Progenitor cell of endocrine pancreas (in vitro differentiated cells): ENCODE results near the gene ANKRD16. TPM values are rescaled to one million over a fixed set of nuclear protein-coding genes. Genes with fewer than 3 reads are reported as not detected.
A peak's percentile ranks its signal among the peaks of the same experiment; 100 is the strongest.

Experiments
- DNase-seq: peaks from one replicate; pipeline ENCODE4 v3.0.0; 2021; ENCODE audit warnings: low spot score; ENCODE audit not compliant: unreplicated experiment
- H3K27ac Mint-ChIP-seq: 2 replicates; pipeline ENCODE4 v1.8.0; 2021; ENCODE audit warnings: mild to moderate bottlenecking, moderate library complexity, mixed read lengths
- H3K27me3 Mint-ChIP-seq: 2 replicates; pipeline ENCODE4 v1.8.0; 2021; ENCODE audit warnings: mixed read lengths
- H3K36me3 Mint-ChIP-seq: 2 replicates; pipeline ENCODE4 v1.8.0; 2022; ENCODE audit warnings: mixed read lengths; ENCODE audit not compliant: insufficient read depth
- H3K4me1 Mint-ChIP-seq: 2 replicates; pipeline ENCODE4 v1.8.0; 2021; ENCODE audit warnings: low read depth, mixed read lengths
- H3K4me3 Mint-ChIP-seq: 2 replicates; pipeline ENCODE4 v1.8.0; 2021; ENCODE audit warnings: low read depth, mild to moderate bottlenecking, moderate library complexity, mixed read lengths
- H3K9me3 Mint-ChIP-seq: 2 replicates; pipeline ENCODE4 v1.8.0; 2021; ENCODE audit warnings: low read depth, mixed read lengths
- CTCF ChIP-seq: fragments of 200-600 bp; sonication (generic); IDR thresholded peaks from one replicate; pipeline ENCODE4 v1.5.0; 2021; ENCODE audit warnings: antibody characterized with exemption, mild to moderate bottlenecking; ENCODE audit not compliant: unreplicated experiment
- total RNA-seq: library from RNA; stranded (reverse); gene quantifications from 2 replicates; pipeline ENCODE4 v1.2.1, GENCODE V29; 2021

The ANKRD16 gene
- total RNA-seq, 1 donor from 2014 or later: 18.0 TPM

GRCh38 chr10:5932345-5932744, 42.7 kb upstream of the ANKRD16 start:
- no peak for TF ChIP-seq CTCF
- peaks cover 2% of the 10 kb centered on the region for H3K4me1 Mint-ChIP-seq
- H3K4me3 Mint-ChIP-seq: no peak overlapping the region
- no peaks in the 10 kb centered on the region for H3K9me3 Mint-ChIP-seq
- no peaks in the 10 kb centered on the region for H3K27me3 Mint-ChIP-seq
- DNase-seq: no peak
- H3K27ac Mint-ChIP-seq: peak overlapping the region; percentile 75
- H3K36me3 Mint-ChIP-seq: peaks cover 22% of the 10 kb centered on the region

DNA sequence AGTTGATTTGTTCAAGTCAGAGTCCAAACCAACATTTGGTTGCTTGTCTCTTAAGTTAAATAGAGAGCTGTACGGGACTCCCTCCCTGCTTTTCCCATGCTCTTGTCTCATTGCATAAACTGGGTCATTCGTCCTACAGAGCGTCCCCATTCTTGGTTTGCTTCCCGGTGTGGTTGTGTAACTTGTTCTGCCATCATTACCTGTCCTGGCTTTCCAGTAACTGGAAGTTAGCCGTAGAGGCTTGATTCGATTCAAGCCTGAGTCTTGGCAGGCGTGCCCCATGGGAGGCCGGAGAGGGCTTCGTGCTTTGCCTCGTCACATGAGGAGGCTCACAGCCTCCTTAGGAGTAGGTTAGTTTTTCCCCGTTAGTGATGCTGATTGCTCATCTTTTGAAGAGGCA, 40.6 kb upstream of the ANKRD16 start:
- Mint-ChIP-seq H3K36me3 (peaks cover 21% of the 10 kb centered on the region), H3K9me3 (no peaks in the 10 kb centered on the region), H3K4me3 (no peak overlapping the region), H3K4me1 (peaks cover 2% of the 10 kb centered on the region), H3K27me3 (no peaks in the 10 kb centered on the region), H3K27ac (no peak overlapping the region)
- TF ChIP-seq CTCF: no peak
- no peak for DNase-seq

- Mint-ChIP-seq H3K27ac (no peak overlapping the region), H3K4me3 (no peak overlapping the region), H3K36me3 (peaks cover 25% of the 10 kb centered on the region), H3K27me3 (no peaks in the 10 kb centered on the region), H3K4me1 (peaks cover 2% of the 10 kb centered on the region), H3K9me3 (no peaks in the 10 kb centered on the region)
- TF ChIP-seq CTCF: no peak
- no peak for DNase-seq
These were observed 39.7 kb upstream of the ANKRD16 start for GRCh38 chr10:5929442-5929841.

DNA sequence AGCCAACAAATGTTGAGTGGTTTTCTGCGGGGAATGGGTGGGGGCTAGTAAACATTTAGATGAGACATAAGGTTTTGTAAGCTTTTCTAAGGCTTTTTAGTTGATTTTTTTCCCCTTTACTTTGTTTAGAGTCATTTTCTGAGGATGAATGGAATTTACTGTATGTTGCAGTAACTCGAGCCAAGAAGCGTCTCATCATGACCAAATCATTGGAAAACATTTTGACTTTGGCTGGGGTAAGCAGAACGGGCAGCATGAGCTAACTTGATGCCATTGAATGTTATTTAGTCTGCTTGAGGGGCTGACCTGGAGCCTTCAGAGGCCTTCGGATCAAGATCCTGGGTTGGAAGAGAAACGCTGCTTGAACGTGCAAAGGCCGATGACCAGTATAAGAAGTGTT, 37.6 kb upstream of the ANKRD16 start:
- H3K4me3 Mint-ChIP-seq: no peak overlapping the region

GRCh38 chr10:5924889-5925288, 35.2 kb upstream of the ANKRD16 start:
- H3K4me3 Mint-ChIP-seq: no peak overlapping the region
- no peak for TF ChIP-seq CTCF
- no peaks in the 10 kb centered on the region for H3K27me3 Mint-ChIP-seq
- H3K27ac Mint-ChIP-seq: no peak overlapping the region
- H3K4me1 Mint-ChIP-seq: no peaks in the 10 kb centered on the region
- no peaks in the 10 kb centered on the region for H3K9me3 Mint-ChIP-seq
- DNase-seq: no peak
- peaks cover 31% of the 10 kb centered on the region for H3K36me3 Mint-ChIP-seq

More for the DNA sequence above, 37.6 kb upstream of the ANKRD16 start:
- H3K4me1 Mint-ChIP-seq: peaks cover under 1% of the 10 kb centered on the region
- H3K27ac Mint-ChIP-seq: no peak overlapping the region
- no peak for DNase-seq
- peaks cover 33% of the 10 kb centered on the region for H3K36me3 Mint-ChIP-seq
- no peaks in the 10 kb centered on the region for H3K9me3 Mint-ChIP-seq
- no peaks in the 10 kb centered on the region for H3K27me3 Mint-ChIP-seq
- no peak for TF ChIP-seq CTCF
